ENCODE results near the gene GALNT10. TPM values are rescaled to one million over a fixed set of nuclear protein-coding genes. Genes with fewer than 3 reads are reported as not detected.

The GALNT10 gene
- total RNA-seq, 1 donor from 2014 or later = 10.2 TPM

GRCh38 chr5:154355129-154355611 is 164.6 kb downstream of the GALNT10 start:
- Mint-ChIP-seq H3K4me3 (no peak overlapping the region), H3K9me3 (no peaks in the 10 kb centered on the region), H3K36me3 (peaks cover 1% of the 10 kb centered on the region), H3K27me3 (ENCODE audit: insufficient read depth, low read depth) (peaks cover 3% of the 10 kb centered on the region), H3K27ac (peak overlapping the region; percentile 2), H3K4me1 (peaks cover 29% of the 10 kb centered on the region)
- Histone ChIP-seq H3F3A (ENCODE audit: low read depth) (no peaks in the 10 kb centered on the region), H3K9me3 (ENCODE audit: low read depth) (no peaks in the 10 kb centered on the region), H4K20me1 (ENCODE audit: low read depth) (peaks cover 5% of the 10 kb centered on the region), H3K4me2 (no peak overlapping the region), H3K27me3 (no peaks in the 10 kb centered on the region), H3K36me3 (no peaks in the 10 kb centered on the region), H3K4me1 (peaks cover 16% of the 10 kb centered on the region), H3K27ac (no peak overlapping the region), H3K9ac (no peak overlapping the region), H3K4me3 (no peak overlapping the region), H3K79me2 (ENCODE audit: low read depth) (no peaks in the 10 kb centered on the region), H2AFZ (replicated peaks) (no peak overlapping the region)
- DNase-seq (ENCODE audit: low spot score) = peak; percentile 31
- TF ChIP-seq, protein P1, sequence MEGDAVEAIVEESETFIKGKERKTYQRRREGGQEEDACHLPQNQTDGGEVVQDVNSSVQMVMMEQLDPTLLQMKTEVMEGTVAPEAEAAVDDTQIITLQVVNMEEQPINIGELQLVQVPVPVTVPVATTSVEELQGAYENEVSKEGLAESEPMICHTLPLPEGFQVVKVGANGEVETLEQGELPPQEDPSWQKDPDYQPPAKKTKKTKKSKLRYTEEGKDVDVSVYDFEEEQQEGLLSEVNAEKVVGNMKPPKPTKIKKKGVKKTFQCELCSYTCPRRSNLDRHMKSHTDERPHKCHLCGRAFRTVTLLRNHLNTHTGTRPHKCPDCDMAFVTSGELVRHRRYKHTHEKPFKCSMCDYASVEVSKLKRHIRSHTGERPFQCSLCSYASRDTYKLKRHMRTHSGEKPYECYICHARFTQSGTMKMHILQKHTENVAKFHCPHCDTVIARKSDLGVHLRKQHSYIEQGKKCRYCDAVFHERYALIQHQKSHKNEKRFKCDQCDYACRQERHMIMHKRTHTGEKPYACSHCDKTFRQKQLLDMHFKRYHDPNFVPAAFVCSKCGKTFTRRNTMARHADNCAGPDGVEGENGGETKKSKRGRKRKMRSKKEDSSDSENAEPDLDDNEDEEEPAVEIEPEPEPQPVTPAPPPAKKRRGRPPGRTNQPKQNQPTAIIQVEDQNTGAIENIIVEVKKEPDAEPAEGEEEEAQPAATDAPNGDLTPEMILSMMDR (IDR thresholded peaks at IDR 0.05) = no peak

- Mint-ChIP-seq H3K27ac (peak overlapping the region; percentile 82), H3K27me3 (ENCODE audit: insufficient read depth, low read depth) (peaks cover 2% of the 10 kb centered on the region), H3K36me3 (peaks cover 1% of the 10 kb centered on the region), H3K4me3 (no peak overlapping the region), H3K4me1 (peaks cover 32% of the 10 kb centered on the region), H3K9me3 (no peaks in the 10 kb centered on the region)
- no peak for DNase-seq (ENCODE audit: low spot score)
- Histone ChIP-seq H3K36me3 (no peaks in the 10 kb centered on the region), H2AFZ (replicated peaks) (no peak overlapping the region), H3K9ac (no peak overlapping the region), H3F3A (ENCODE audit: low read depth) (no peaks in the 10 kb centered on the region), H3K4me3 (no peak overlapping the region), H3K4me1 (peaks cover 16% of the 10 kb centered on the region), H3K79me2 (ENCODE audit: low read depth) (no peaks in the 10 kb centered on the region), H4K20me1 (ENCODE audit: low read depth) (peaks cover 5% of the 10 kb centered on the region), H3K27ac (no peak overlapping the region), H3K27me3 (no peaks in the 10 kb centered on the region), H3K4me2 (no peak overlapping the region), H3K9me3 (ENCODE audit: low read depth) (no peaks in the 10 kb centered on the region)
- no peak for TF ChIP-seq EZH2 (IDR thresholded peaks at IDR 0.05)
Measured at GRCh38 chr5:154356020-154356655, 165.6 kb downstream of the GALNT10 start.

GRCh38 chr5:154356958-154357357 is 166.4 kb downstream of the GALNT10 start:
- no peaks in the 10 kb centered on the region for H3F3A ChIP-seq (ENCODE audit: low read depth)
- no peak overlapping the region for H3K4me3 Mint-ChIP-seq
- no peak overlapping the region for H2AFZ ChIP-seq (replicated peaks)
- H3K4me2 ChIP-seq = no peak overlapping the region
- DNase-seq (ENCODE audit: low spot score) = no peak
- no peaks in the 10 kb centered on the region for H3K36me3 ChIP-seq
- no peak overlapping the region for H3K9ac ChIP-seq
- no peaks in the 10 kb centered on the region for H3K9me3 ChIP-seq (ENCODE audit: low read depth)
- H3K27me3 Mint-ChIP-seq (ENCODE audit: insufficient read depth, low read depth) = peaks cover 2% of the 10 kb centered on the region
- no peak overlapping the region for H3K27ac Mint-ChIP-seq
- peaks cover 33% of the 10 kb centered on the region for H3K4me1 Mint-ChIP-seq
- no peak overlapping the region for H3K4me3 ChIP-seq
- no peak for TF ChIP-seq EZH2 (IDR thresholded peaks at IDR 0.05)
- TF ChIP-seq EZH2phosphoT487 (IDR thresholded peaks at IDR 0.05) = no peak
- TF ChIP-seq, protein P1 (IDR thresholded peaks at IDR 0.05) = no peak
- H3K27me3 ChIP-seq = no peaks in the 10 kb centered on the region
- H3K9me3 Mint-ChIP-seq = no peaks in the 10 kb centered on the region
- no peaks in the 10 kb centered on the region for H3K79me2 ChIP-seq (ENCODE audit: low read depth)
- H3K27ac ChIP-seq = no peak overlapping the region
- peaks cover 1% of the 10 kb centered on the region for H3K36me3 Mint-ChIP-seq
- peaks cover 16% of the 10 kb centered on the region for H3K4me1 ChIP-seq
- H4K20me1 ChIP-seq (ENCODE audit: low read depth) = peaks cover 5% of the 10 kb centered on the region

DNA sequence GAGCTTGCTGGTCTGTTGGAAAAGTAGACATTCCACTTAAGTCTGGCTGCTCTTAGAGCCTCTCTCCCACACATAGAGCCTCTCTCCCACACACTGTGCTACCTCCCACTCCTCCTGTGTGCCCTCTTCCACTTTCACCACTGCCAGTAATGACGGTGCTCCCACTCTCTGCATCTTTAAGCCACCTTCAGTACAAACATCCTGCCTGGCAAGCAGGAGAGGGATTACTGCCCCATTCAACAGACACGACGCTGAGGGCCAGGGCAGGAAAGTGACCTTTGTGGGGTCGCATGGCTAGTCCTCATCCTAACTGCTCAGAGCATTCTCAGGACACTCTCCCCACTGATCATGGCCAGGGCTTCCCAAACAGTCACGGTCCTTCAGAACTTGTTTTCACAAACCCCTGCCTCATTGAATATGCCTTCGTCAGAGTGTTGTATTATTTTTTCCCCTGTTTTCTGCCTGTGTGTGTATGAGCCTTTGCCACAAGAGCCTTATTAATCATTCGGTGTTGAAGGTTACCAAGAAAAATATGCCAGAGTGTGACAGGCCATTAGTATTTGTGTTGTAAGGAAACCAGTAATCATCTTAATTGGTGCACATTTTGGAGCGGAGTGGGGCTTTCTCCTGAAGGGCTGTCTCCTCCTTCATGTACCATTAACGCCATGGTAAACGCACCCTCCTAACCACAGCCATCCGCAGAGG is 168.1 kb downstream of the GALNT10 start:
- Histone ChIP-seq H3K36me3 (no peaks in the 10 kb centered on the region), H3K79me2 (ENCODE audit: low read depth) (no peaks in the 10 kb centered on the region), H4K20me1 (ENCODE audit: low read depth) (peaks cover 5% of the 10 kb centered on the region), H3K27ac (no peak overlapping the region), H3F3A (ENCODE audit: low read depth) (no peaks in the 10 kb centered on the region), H3K4me3 (no peak overlapping the region), H2AFZ (replicated peaks) (no peak overlapping the region), H3K27me3 (no peaks in the 10 kb centered on the region), H3K9ac (no peak overlapping the region), H3K9me3 (ENCODE audit: low read depth) (no peaks in the 10 kb centered on the region), H3K4me1 (peaks cover 16% of the 10 kb centered on the region), H3K4me2 (no peak overlapping the region)
- no peak for DNase-seq (ENCODE audit: low spot score)
- Mint-ChIP-seq H3K9me3 (no peaks in the 10 kb centered on the region), H3K36me3 (peaks cover 3% of the 10 kb centered on the region), H3K27ac (peak overlapping the region; percentile 42), H3K27me3 (ENCODE audit: insufficient read depth, low read depth) (peaks cover 2% of the 10 kb centered on the region), H3K4me1 (peaks cover 41% of the 10 kb centered on the region), H3K4me3 (no peak overlapping the region)
- TF ChIP-seq EZH2 (IDR thresholded peaks at IDR 0.05) (no peak), EZH2phosphoT487 (IDR thresholded peaks at IDR 0.05) (no peak)
- TF ChIP-seq, protein P1 (IDR thresholded peaks at IDR 0.05) = no peak
